NCI-H446 treated with DMSO at 0.1 percent for 48 hours (cell line): ENCODE data around the gene ADAP2.
A peak's percentile ranks its signal among the peaks of the same experiment; 100 is the strongest.
"Not testable (repeated sequence)": the region's sequence is repeated elsewhere in the genome, so short reads cannot be mapped to it uniquely, and the experiment has no call there.

ENCODE experiments used
- DNase-seq: peaks from one replicate; lab custom pipeline; 2025; lab: John Stamatoyannopoulos, UW

ADAP2 gene

GRCh38 chr17:30930495-30930894 is 8.8 kb downstream of the ADAP2 start:
- no peak for DNase-seq

- not testable (repeated sequence) for DNase-seq
These were observed 9.8 kb downstream of the ADAP2 start for GRCh38 chr17:30931582-30931981.

- DNase-seq: no peak
These were observed 12.2 kb downstream of the ADAP2 start for GRCh38 chr17:30933966-30934365.

GRCh38 chr17:30939051-30939689 is 17.4 kb downstream of the ADAP2 start:
- DNase-seq: no peak

GRCh38 chr17:30942308-30943079 is 20.7 kb downstream of the ADAP2 start:
- no peak for DNase-seq

GRCh38 chr17:30947796-30948195 is 26.1 kb downstream of the ADAP2 start:
- DNase-seq: no peak

GRCh38 chr17:30950189-30950588 is 28.4 kb downstream of the ADAP2 start:
- no peak for DNase-seq

GRCh38 chr17:30950669-30951399 is 29.1 kb downstream of the ADAP2 start:
- DNase-seq: peak; percentile 4

GRCh38 chr17:30952638-30953393 is 31.1 kb downstream of the ADAP2 start:
- DNase-seq: no peak

GRCh38 chr17:30954046-30954830 is 32.5 kb downstream of the ADAP2 start:
- DNase-seq: no peak

- DNase-seq: no peak
These were observed 35.1 kb downstream of the ADAP2 start for GRCh38 chr17:30956764-30957374.

- DNase-seq: no peak
These were observed 36.0 kb downstream of the ADAP2 start for GRCh38 chr17:30957741-30958140.

GRCh38 chr17:30958187-30958586 is 36.4 kb downstream of the ADAP2 start:
- no peak for DNase-seq

- no peak for DNase-seq
These were observed 39.8 kb downstream of the ADAP2 start for GRCh38 chr17:30961209-30962188.

- not testable (repeated sequence) for DNase-seq
These were observed 42.6 kb downstream of the ADAP2 start for GRCh38 chr17:30964312-30964711.

GRCh38 chr17:30964876-30965275 is 43.1 kb downstream of the ADAP2 start:
- DNase-seq: no peak

GRCh38 chr17:30965686-30966085 is 43.9 kb downstream of the ADAP2 start:
- no peak for DNase-seq

GRCh38 chr17:30967911-30968310 is 46.2 kb downstream of the ADAP2 start:
- not testable (repeated sequence) for DNase-seq

- DNase-seq: no peak
These were observed 48.5 kb downstream of the ADAP2 start for GRCh38 chr17:30969989-30970830.
